GM21367 (cell line): ENCODE data around the gene ATXN3.
A peak's percentile ranks its signal among the peaks of the same experiment; 100 is the strongest.

Experiments
- ATAC-seq: cut with Tn5 transposase; IDR thresholded peaks from one replicate; pipeline ENCODE4 v1.9.1; 2021; ENCODE audit not compliant: unreplicated experiment

The ATXN3 gene

GRCh38 chr14:92106143-92106926 lies at the start of gene ATXN3:
Gene ATXN3, minus strand, starts transcription at chr14:92106582. Its CDS starts 30 bp downstream, at chr14:92106552.
- peak; percentile 83 for ATAC-seq

- ATAC-seq = no peak
These were observed 48.0 kb upstream of the ATXN3 start for GRCh38 chr14:92154283-92154942.

DNA sequence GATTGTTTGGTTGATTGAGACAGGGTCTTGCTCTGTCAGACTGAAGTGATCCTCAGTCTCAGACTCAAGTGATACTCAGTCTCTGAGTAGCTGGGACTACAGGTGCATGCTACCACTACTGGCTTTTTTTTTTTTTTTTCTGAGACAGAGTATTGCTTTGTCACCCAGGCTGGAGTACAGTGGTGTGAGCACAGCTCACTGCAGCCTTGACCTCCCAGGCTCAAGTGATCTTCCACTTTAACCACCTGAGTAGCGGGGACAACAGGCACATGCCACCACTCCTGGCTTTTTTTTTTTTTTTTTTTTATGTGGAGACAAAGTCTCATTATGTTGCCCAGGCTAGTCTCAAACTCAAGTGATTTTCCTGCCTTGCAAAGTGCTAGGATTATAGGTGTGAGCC lies 47.2 kb upstream of the ATXN3 start:
- no peak for ATAC-seq

GRCh38 chr14:92144708-92145107 lies 38.3 kb upstream of the ATXN3 start:
- ATAC-seq = no peak

DNA sequence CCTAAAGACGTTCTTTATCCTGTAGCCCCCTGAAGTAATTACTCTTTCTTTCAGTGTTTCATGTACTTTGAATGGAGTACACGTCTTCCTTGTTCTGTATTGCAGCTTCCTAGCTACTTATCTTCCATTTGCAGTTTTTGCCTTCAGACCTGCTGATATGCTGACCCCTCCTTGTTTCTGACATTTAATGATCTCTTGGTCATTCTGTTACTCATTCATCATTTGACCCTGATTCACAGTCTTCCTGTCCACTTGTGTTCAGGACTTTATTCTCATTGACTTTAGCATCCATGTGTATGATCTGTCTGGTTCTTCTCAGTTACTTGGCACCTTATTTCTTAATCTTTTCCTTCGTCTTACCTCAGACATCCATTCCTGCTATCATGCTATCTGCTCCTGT lies 37.6 kb upstream of the ATXN3 start:
- ATAC-seq = no peak

DNA sequence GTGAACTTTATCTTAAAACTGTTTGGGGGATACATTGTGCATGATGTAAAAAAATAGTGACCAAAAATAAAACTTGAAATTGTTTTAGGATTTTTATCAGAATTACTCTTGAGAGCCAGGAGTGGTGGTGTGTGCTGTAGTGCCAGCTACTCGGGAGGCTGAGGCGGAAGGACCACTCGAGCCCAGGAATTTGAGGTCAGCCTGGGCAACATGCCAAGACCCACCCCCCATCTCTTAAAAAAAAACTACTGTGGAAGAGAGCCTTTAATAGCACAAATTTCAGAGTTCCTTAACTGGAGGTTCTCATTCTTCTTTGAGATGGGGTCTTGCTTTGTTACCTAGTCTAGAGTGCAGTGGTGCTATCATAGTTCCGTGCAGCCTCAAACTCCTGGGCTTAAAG lies 36.9 kb upstream of the ATXN3 start:
- no peak for ATAC-seq

- ATAC-seq = no peak
These were observed 28.9 kb upstream of the ATXN3 start for GRCh38 chr14:92135269-92135668.

DNA sequence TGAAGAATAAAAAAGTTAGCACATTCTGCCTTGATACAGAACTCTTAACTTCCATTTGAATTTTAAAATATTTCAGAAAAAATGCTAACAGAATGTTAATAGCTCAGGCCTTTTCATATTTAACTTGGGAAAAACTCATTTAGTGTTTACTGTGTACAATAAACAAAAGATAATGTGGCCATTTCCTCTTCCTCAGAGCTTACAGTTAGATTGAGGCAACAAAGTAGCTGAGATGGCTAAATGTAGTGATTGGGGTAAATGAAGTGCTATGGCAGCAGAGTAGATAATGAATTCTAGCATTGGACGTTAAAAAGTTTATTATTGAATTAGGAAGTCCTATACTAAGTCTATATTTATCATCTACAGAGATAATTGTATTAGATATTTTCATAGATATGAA lies 28.1 kb upstream of the ATXN3 start:
- no peak for ATAC-seq

DNA sequence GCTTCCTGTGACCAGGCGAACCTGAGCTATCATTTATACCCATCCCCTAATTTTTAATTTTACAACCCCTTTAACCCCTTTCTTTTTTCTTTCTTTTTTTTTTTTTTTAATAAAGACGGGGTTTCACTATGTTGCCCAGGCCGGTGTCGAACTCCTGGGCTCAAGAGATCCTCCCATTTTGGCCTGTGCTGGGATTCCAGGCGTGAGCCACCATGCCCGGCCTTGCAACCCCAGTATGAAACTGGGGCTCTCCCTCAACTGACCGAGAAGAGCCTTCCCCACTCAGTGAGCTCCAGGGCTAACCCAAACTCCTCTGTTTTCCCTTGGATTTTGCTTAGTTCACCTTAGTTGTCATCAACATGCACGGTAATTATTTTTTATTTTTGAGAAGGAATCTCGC lies 16.4 kb upstream of the ATXN3 start:
- ATAC-seq = no peak

DNA sequence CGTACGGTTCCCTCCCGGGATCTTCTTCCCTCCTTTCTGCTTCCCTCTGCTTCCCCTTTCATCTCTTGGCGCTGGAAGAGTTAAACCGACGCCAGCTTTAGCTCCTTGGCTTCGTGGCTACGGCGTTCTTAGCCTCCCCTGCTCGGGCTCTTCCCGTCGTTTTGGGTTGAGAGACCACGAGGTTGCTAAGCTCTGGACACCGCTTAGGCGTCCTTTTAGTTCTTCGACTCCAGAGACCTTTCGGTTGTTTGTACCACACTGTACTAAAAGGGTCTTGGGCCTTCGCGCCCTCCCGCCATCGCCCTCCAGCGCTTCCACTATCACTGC lies 15.9 kb upstream of the ATXN3 start:
- ATAC-seq = peak; percentile 3

- peak; percentile 68 for ATAC-seq
These were observed 15.4 kb upstream of the ATXN3 start, which contains the start of the genes CPSF2 and NDUFB1 for GRCh38 chr14:92121670-92122350. Gene CPSF2, plus strand, starts transcription at chr14:92121969. Its CDS starts 9,016 bp downstream, at chr14:92130985. Gene NDUFB1, minus strand, starts transcription at chr14:92121706. Its CDS starts 4,069 bp downstream, at chr14:92117637.

- ATAC-seq = peak; percentile 17
These were observed 14.9 kb upstream of the ATXN3 start for GRCh38 chr14:92121207-92121669.

DNA sequence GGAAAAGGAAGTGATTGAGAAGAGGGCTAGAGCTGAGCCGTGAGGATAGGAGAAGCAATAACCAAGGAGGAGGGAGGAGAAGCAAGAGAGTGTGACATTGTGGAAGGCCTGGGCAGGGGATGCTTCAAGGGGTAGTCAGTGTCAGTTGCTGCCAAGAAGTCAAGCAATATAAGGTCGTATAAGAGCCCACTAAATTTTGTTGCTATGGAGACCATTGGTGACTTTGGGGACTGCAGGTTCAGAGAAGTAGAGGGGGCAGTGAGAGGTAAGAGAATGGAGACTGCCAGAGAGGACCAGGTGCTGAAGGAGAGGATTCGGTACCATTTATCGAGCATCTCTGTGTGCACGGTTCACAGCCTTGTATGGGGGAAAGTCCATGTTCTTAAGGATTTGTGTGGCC lies 3.1 kb upstream of the ATXN3 start:
- ATAC-seq = no peak

DNA sequence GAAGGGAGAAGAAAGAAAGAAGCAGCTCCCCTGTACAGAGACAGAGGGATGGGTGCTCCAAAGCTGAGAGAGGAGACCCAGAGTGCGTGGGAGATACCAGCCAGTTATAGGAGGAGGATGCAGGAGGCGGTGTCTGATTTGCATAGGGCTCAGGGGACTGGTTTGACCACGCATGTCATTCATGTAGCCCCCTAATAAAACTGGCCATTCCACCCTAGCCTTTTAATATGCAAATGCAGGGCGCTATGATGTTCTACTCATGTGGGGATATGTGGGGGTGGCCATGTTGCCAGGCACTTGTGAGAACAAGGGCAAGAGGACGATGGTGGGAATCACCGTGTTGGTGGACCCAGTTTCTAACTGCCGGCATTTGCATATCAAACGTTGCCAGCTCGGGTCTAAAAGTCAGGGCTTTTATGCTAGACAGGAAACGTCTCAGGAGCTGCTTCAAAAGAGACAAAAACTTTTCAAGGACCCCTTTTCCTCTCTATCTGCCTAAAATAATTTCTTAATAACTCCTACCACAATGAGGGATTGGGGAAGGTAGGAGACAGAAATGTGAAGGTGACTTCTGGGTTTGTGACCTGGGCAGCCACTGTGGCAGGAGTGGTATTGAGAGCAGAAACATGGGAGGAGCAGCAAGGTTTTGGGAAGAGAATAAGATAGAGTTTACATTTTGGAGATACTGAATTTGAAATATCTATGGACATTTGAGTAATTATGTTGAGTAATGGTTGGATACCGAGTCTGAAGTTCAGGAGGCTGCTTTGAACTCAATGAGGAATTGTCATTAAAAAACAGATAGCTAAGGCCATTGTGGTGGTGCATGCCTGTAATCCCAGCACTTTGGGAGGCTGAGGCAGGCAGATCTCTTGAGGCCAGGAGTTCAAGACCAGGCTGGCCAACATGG lies 2.2 kb upstream of the ATXN3 start:
- no peak for ATAC-seq

GRCh38 chr14:92105893-92106142 lies 564 bp downstream of the ATXN3 start:
- no peak for ATAC-seq

- no peak for ATAC-seq
These were observed 1.1 kb downstream of the ATXN3 start for GRCh38 chr14:92105073-92105892.

- no peak for ATAC-seq
These were observed 2.9 kb downstream of the ATXN3 start for GRCh38 chr14:92103363-92103989.

- no peak for ATAC-seq
These were observed 6.6 kb downstream of the ATXN3 start for GRCh38 chr14:92099802-92100201.

DNA sequence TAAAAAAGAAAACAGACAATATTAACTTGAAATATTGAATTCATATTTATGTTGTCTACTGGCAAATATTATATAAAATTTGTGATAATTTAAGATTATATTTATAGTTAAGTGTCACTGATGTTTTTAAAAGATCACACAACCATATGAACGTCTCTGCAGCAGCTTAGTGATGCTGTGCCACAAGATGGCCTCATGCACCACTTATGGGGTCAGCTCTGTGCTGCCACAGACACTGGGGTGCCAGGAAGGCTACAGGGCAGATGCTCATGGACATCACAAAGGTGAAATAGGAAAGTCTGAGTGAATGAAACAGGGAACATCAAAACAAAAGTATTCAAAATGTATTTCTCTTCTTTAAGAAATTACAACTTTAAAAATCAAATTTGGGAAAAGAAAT lies 13.1 kb downstream of the ATXN3 start:
- ATAC-seq = no peak

DNA sequence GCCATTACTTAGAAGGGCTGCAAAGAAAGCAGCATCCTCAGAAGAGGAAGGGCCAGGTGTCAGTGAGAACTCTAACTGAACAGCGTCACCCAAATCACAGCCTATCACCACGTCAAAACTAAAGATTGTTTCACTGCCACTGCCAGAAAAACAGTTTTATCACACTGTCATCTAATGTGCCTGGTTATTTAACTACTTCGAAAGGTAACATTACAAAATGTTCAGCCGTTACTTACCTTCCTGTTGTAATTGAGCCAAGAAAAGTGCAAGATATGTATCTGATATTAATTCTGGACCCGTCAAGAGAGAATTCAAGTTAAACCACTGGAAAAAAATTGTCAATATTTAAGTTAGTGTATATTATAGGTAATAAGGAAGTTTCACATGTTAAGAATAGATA lies 17.9 kb downstream of the ATXN3 start:
- no peak for ATAC-seq
